Choroid plexus epithelial cell (primary cell): Measurements from ENCODE around the gene YY1.

ENCODE experiments used
- DNase-seq: peaks from one replicate; pipeline ENCODE4 v3.0.0-alpha.2; 2010; ENCODE audit warnings: low read depth
- H3K4me3 ChIP-seq: 2 replicates; pipeline ENCODE4 v1.5.1; 2011; ENCODE audit warnings: low read depth, mild to moderate bottlenecking, control low read depth, low read length, moderate library complexity
- TF ChIP-seq, protein P1 (sequence below): conservative IDR thresholded peaks from 2 replicates; pipeline ENCODE4 v1.5.1; 2011; ENCODE audit warnings: low read depth, mild to moderate bottlenecking, control low read depth, inconsistent platforms, low read length, moderate library complexity

The YY1 gene

DNA sequence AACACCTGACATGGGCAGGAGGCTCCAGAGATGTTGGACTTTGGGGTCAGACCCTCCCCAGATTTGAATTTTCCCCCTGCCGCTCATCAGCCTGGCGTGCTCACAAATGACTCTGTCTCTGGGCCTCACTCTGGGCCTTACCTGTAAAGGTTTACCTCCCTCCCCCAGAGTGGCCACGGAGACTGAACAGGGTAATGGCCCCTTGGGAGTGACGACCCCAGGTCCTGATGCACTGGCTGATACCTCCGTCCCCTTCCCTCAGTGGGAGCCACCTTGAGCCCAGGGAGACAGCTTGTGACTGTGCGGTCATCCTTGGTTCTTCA is 60.3 kb downstream of the YY1 start:
- no peak for DNase-seq
- H3K4me3 ChIP-seq = no peak overlapping the region
- TF ChIP-seq, protein P1, sequence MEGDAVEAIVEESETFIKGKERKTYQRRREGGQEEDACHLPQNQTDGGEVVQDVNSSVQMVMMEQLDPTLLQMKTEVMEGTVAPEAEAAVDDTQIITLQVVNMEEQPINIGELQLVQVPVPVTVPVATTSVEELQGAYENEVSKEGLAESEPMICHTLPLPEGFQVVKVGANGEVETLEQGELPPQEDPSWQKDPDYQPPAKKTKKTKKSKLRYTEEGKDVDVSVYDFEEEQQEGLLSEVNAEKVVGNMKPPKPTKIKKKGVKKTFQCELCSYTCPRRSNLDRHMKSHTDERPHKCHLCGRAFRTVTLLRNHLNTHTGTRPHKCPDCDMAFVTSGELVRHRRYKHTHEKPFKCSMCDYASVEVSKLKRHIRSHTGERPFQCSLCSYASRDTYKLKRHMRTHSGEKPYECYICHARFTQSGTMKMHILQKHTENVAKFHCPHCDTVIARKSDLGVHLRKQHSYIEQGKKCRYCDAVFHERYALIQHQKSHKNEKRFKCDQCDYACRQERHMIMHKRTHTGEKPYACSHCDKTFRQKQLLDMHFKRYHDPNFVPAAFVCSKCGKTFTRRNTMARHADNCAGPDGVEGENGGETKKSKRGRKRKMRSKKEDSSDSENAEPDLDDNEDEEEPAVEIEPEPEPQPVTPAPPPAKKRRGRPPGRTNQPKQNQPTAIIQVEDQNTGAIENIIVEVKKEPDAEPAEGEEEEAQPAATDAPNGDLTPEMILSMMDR = no peak

DNA sequence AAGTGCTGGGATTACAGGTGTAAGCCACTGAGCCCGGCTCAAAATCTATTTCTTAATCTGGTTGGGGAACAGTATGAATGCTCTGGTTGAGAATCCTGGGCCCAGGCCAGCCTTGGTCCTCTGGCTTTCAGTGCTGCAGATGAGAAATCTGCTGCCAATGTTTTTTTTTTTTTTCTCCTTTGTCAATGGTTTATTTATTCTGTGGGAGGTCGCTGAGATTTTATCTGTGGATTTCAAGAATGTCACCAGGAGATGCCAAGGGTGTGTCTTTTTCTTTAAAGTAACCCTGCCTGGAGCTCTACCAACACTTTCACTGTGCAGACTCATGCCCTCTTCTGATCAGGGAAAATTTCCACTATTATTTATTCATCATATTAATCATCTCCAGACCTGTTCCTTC is 63.7 kb downstream of the YY1 start:
- no peak for DNase-seq
- H3K4me3 ChIP-seq = no peak overlapping the region
- TF ChIP-seq, protein P1 = no peak

DNA sequence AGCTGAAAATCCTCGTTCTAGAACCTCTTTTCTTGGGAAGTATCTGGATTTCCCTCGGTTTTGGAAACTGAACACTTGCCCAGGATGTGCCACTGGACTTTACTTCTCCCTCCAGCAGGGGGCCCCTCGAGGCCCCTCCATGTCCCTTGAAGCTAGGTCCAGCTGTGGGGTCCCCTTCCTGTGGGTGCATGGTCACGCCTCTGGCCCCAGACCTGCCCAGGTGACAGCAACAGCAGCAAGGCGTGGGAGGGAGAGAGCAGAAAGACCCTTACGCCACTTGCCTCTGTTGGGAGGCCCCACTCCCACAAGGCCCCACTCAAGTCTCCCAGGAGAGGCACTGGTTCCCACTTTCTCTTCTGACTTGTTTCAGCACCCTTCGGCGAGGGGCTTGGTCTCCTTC is 64.2 kb downstream of the YY1 start:
- DNase-seq = no peak
- TF ChIP-seq, protein P1 = peak; percentile 79
- no peak overlapping the region for H3K4me3 ChIP-seq

DNA sequence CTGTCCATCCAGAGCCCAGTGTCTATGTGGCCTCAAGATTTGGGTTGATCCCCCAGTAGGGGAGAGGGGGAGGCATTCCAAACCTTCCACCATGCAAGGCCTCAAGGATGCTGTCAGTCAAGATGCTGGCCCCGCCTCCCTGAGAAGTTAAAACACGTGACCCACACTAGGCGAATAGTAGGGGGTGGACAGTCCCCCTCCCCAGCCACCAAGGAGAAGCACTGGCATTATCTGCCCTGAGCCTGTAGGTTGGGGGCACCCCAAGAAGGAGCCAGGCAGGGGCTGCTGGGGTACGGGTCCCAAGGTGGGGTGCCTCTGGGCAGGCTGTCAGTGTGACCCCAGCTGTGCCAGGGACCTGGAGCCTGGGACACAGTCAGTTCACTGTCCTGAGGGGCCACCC is 65.0 kb downstream of the YY1 start:
- TF ChIP-seq, protein P1 = no peak
- no peak overlapping the region for H3K4me3 ChIP-seq
- DNase-seq = no peak

DNA sequence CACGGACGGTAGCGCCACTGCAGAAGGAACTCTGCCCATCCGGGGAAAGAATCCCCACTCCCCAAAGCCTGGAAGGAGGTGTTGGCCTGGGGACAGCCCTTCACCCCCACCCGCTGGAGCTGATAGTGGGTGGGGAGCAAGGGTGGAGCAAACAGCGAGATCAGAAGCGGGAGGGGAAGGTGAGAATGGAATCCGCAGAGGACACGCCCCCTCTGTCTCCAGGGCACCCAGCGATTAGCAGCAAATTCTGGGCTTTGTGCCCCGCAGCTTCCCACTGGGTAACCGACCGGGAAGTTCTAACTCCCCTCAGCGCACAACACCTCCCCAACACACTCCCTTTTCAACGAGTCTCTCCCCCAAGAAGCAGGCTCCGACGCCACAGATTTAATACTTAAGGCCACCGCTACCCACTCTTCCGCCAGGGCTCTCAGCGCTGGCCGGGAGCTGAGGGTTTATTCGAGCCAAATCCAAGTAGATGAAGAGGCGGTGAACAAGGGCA is 65.9 kb downstream of the YY1 start:
- TF ChIP-seq, protein P1 = no peak
- peak; percentile 46 for DNase-seq

DNA sequence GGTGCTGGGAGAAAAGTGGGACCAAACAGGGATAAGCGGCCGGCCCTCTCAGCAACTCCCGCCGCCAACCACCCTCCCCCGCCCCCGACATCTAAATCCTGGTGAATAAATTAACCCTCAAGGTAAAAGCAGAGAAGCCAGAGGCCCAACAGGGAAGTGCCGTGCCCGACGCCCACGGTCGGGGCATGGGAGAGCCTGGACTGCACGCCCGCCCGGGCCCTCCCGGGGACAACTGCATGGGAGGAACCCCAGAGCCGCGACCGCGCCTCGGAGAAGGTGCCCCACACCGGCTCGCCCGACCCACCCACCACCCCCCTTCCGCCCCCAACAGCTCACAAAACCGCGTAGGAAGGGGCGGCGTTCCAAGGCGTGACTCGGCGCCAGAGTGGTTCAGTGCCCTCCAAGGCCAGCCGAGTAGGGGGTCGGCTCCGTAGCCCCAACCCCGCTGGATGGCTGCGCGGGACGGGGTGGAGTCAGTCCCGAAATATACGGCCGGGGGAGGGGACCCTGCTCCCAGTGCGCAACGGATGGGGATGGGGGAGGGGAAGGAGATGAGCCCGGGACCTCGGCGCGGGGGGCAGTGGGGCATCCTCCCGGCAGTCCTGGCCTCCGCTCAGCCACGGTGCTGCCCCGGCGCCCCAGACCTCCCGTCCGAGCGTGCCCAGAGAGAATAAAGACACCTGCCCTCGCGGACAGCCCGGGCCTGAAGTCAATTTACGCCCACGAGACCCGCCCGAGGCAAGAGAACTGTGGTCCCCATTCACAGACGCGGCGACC is 66.6 kb downstream of the YY1 start:
- H3K4me3 ChIP-seq = peak overlapping the region; percentile 79
- no peak for DNase-seq
- TF ChIP-seq, protein P1 = no peak

More for the DNA sequence above, 65.9 kb downstream of the YY1 start:
- H3K4me3 ChIP-seq = peak overlapping the region; percentile 79
